Prostate gland (tissue), 2 donors: ENCODE results near the gene RNF40. TPM values are rescaled to one million over a fixed set of nuclear protein-coding genes. Genes with fewer than 3 reads are reported as not detected.

Experiments
- DNase-seq: peaks from one replicate; pipeline ENCODE4 v3.0.0-alpha.2; 2019; ENCODE audit warnings: low spot score
- H3K27ac ChIP-seq, 2 donors: fragments of 200-600 bp; sonication (generic); 2 replicates each; pipeline ENCODE4 v1.5.1; 2017 to 2019
- H3K27me3 ChIP-seq: fragments of 200-600 bp; sonication (generic); replicated peaks from 2 replicates; pipeline ENCODE4 v1.5.1; 2019; ENCODE audit not compliant: insufficient read depth
- H3K36me3 ChIP-seq, 2 donors: fragments of 200-600 bp; sonication (generic); 1 replicate in 1 of 2; 2 replicates in 1 of 2; pipeline versions ENCODE4 v1.5.1 to v1.8.1; 2017 to 2019
- H3K4me1 ChIP-seq: fragments of 200-600 bp; sonication (generic); replicated peaks from 2 replicates; pipeline ENCODE4 v1.5.1; 2019
- H3K4me3 ChIP-seq, 2 donors: fragments of 200-600 bp; sonication (generic); 2 replicates each; pipeline ENCODE4 v1.5.1; 2017 to 2019
- H3K9me3 ChIP-seq: fragments of 200-600 bp; sonication (generic); 2 replicates; pipeline ENCODE4 v1.5.1; 2017
- POLR2A ChIP-seq: fragments of 450-650 bp; IDR thresholded peaks from one replicate; pipeline ENCODE4 v1.6.1; 2016; ENCODE audit warnings: antibody characterized with exemption, mild to moderate bottlenecking
- POLR2AphosphoS5 ChIP-seq: sonication (generic); formaldehyde crosslinking; IDR thresholded peaks from one replicate; pipeline ENCODE4 v1.6.1; 2017; ENCODE audit warnings: antibody characterized with exemption
- WGBS: methylation state at CpG from one replicate; pipeline ENCODE4 v1.1.5; 2018; 5-methylcytosine and 5-hydroxymethylcytosine counted together
- intact Hi-C: fragments of 100-400 bp; cut with DNase I; formaldehyde crosslinking; loops from one replicate; pipeline ENCODE4 v1.14.2; 2022
- total RNA-seq, 2 donors: library from RNA; depleted of rRNA; stranded (reverse); fragments of >200 nt; gene quantifications; one replicate each; pipeline ENCODE4 v1.1.0, GENCODE V29; 2016
- TF ChIP-seq, protein P1 (sequence below), 4 experiments: fragments of 200-600 bp in 2 of 4; fragments of 450-650 bp in 2 of 4; sonication (generic) in 2 of 4; IDR thresholded peaks; 1 replicate in 3 of 4; 2 replicates in 1 of 4; pipeline ENCODE4 v1.5.1; 2016 to 2019; ENCODE audit warnings: antibody characterized with exemption in 4 of 4, mild to moderate bottlenecking in 2 of 4, moderate library complexity in 2 of 4

Gene RNF40
- total RNA-seq, 2 donors from 2014 or later, result 89.9 to 113 TPM

GRCh38 chr16:30782486-30783279 is 20.6 kb downstream of the RNF40 start:
- WGBS, result 92% methylated on average over 63 of the region's 63 CpGs

GRCh38 chr16:30783280-30784109 is 21.4 kb downstream of the RNF40 start:
- Histone ChIP-seq H3K4me3 (no peak overlapping the region), H3K36me3 (peaks cover 0 to 14% of the 10 kb centered on the region in 2 donors), H3K27me3 (no peaks in the 10 kb centered on the region), H3K4me1 (no peaks in the 10 kb centered on the region), H3K9me3 (no peaks in the 10 kb centered on the region), H3K27ac (no peak overlapping the region)
- TF ChIP-seq POLR2AphosphoS5 (no peak), POLR2A (no peak)
- TF ChIP-seq, protein P1, sequence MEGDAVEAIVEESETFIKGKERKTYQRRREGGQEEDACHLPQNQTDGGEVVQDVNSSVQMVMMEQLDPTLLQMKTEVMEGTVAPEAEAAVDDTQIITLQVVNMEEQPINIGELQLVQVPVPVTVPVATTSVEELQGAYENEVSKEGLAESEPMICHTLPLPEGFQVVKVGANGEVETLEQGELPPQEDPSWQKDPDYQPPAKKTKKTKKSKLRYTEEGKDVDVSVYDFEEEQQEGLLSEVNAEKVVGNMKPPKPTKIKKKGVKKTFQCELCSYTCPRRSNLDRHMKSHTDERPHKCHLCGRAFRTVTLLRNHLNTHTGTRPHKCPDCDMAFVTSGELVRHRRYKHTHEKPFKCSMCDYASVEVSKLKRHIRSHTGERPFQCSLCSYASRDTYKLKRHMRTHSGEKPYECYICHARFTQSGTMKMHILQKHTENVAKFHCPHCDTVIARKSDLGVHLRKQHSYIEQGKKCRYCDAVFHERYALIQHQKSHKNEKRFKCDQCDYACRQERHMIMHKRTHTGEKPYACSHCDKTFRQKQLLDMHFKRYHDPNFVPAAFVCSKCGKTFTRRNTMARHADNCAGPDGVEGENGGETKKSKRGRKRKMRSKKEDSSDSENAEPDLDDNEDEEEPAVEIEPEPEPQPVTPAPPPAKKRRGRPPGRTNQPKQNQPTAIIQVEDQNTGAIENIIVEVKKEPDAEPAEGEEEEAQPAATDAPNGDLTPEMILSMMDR (IDR thresholded peaks at IDR 0.05), result no peak
- intact Hi-C loops, result no loop called here
- DNase-seq, result no peak
- WGBS, result 95% methylated on average over 38 of the region's 57 CpGs

More at GRCh38 chr16:30782486-30783279, 20.6 kb downstream of the RNF40 start:
- no peak overlapping the region for H3K27ac ChIP-seq
- intact Hi-C loops, result no loop called here
- peaks cover 0 to 14% of the 10 kb centered on the region in 2 donors for H3K36me3 ChIP-seq
- no peaks in the 10 kb centered on the region for H3K27me3 ChIP-seq
- DNase-seq, result no peak
- no peaks in the 10 kb centered on the region for H3K4me1 ChIP-seq
- no peak overlapping the region for H3K4me3 ChIP-seq
- no peaks in the 10 kb centered on the region for H3K9me3 ChIP-seq
- TF ChIP-seq, protein P1 (IDR thresholded peaks at IDR 0.05), result no peak
- TF ChIP-seq POLR2AphosphoS5, result no peak
- no peak for TF ChIP-seq POLR2A

GRCh38 chr16:30784215-30784614 is 22.1 kb downstream of the RNF40 start:
- no peaks in the 10 kb centered on the region for H3K27me3 ChIP-seq
- no peak overlapping the region for H3K27ac ChIP-seq
- H3K4me3 ChIP-seq, result no peak overlapping the region
- TF ChIP-seq POLR2A (no peak), POLR2AphosphoS5 (no peak)
- TF ChIP-seq, protein P1 (IDR thresholded peaks at IDR 0.05), result no peak
- DNase-seq, result no peak
- peaks cover 0 to 14% of the 10 kb centered on the region in 2 donors for H3K36me3 ChIP-seq
- intact Hi-C loops, result no loop called here
- H3K9me3 ChIP-seq, result no peaks in the 10 kb centered on the region
- WGBS, result 83% methylated on average over 18 of the region's 18 CpGs
- H3K4me1 ChIP-seq, result no peaks in the 10 kb centered on the region

- TF ChIP-seq POLR2AphosphoS5 (no peak), POLR2A (no peak)
- TF ChIP-seq, protein P1 (IDR thresholded peaks at IDR 0.05), result no peak
- WGBS, result 73% methylated on average over 7 of the region's 7 CpGs
- Histone ChIP-seq H3K4me3 (no peak overlapping the region), H3K9me3 (no peaks in the 10 kb centered on the region), H3K27me3 (no peaks in the 10 kb centered on the region), H3K27ac (peak overlapping the region in 1 of 2 donors; percentile 79), H3K4me1 (no peaks in the 10 kb centered on the region), H3K36me3 (peaks cover 0 to 14% of the 10 kb centered on the region in 2 donors)
- intact Hi-C loops, result loop anchor here (5.0 kb wide), 1 partner anchor 102 kb away; no protein-coding TSS in a partner anchor
- DNase-seq, result no peak
These were observed 23.3 kb downstream of the RNF40 start for GRCh38 chr16:30785126-30786106.
